GM23338 (cell line): Measurements from ENCODE around the gene PYURF. TPM values are rescaled to one million over a fixed set of nuclear protein-coding genes. Genes with fewer than 3 reads are reported as not detected.
A peak's percentile ranks its signal among the peaks of the same experiment; 100 is the strongest.

Experiments
- ATAC-seq: fragments of 200-7000 bp; cut with Tn5 transposase; 3 replicates; pipeline ENCODE4 v1.9.1; 2020
- DNase-seq: peaks from one replicate; pipeline ENCODE4 v3.0.0-alpha.2; 2015; ENCODE audit warnings: low spot score
- H2AFZ ChIP-seq: fragments of 200-600 bp; sonication (generic); 2 replicates; pipeline ENCODE4 v1.8.0; 2016; ENCODE audit warnings: antibody characterized with exemption, mild to moderate bottlenecking, moderate library complexity
- H3F3A ChIP-seq: fragments of 200-600 bp; sonication (generic); replicated peaks from 2 replicates; pipeline ENCODE4 v1.8.0; 2017; ENCODE audit warnings: antibody characterized with exemption, mixed run types, low read depth
- H3K27ac ChIP-seq: fragments of 200-600 bp; sonication (generic); 2 replicates; pipeline ENCODE4 v1.6.1; 2016; ENCODE audit warnings: low read depth
- H3K27me3 ChIP-seq: fragments of 200-600 bp; sonication (generic); 2 replicates; pipeline ENCODE4 v1.8.0; 2016; ENCODE audit warnings: mild to moderate bottlenecking, mixed run types, moderate library complexity; ENCODE audit not compliant: insufficient read depth
- H3K36me3 ChIP-seq: fragments of 200-600 bp; sonication (generic); 2 replicates; pipeline ENCODE4 v1.8.0; 2016; ENCODE audit warnings: mild to moderate bottlenecking; ENCODE audit not compliant: insufficient read depth
- H3K4me1 ChIP-seq: fragments of 200-600 bp; sonication (generic); 2 replicates; pipeline ENCODE4 v1.8.0; 2016; ENCODE audit warnings: mild to moderate bottlenecking, moderate library complexity; ENCODE audit not compliant: insufficient read depth
- H3K4me2 ChIP-seq: fragments of 200-600 bp; sonication (generic); 2 replicates; pipeline ENCODE4 v1.7.1; 2017; ENCODE audit warnings: mixed run types
- H3K4me3 ChIP-seq: fragments of 200-600 bp; sonication (generic); 2 replicates; pipeline ENCODE4 v1.6.1; 2016; ENCODE audit warnings: mixed run types
- H3K79me2 ChIP-seq: fragments of 200-600 bp; sonication (generic); replicated peaks from 2 replicates; pipeline ENCODE4 v1.8.0; 2017; ENCODE audit warnings: mild to moderate bottlenecking; ENCODE audit not compliant: insufficient read depth
- H3K9me2 ChIP-seq: fragments of 200-600 bp; sonication (generic); 2 replicates; pipeline ENCODE4 v1.8.0; 2017; ENCODE audit not compliant: insufficient read depth
- H4K20me1 ChIP-seq: fragments of 200-600 bp; sonication (generic); replicated peaks from 2 replicates; pipeline ENCODE4 v1.8.0; 2017; ENCODE audit warnings: mild to moderate bottlenecking; ENCODE audit not compliant: insufficient read depth
- H3K27ac Mint-ChIP-seq: 2 replicates; pipeline ENCODE4 v1.8.0; 2020; ENCODE audit warnings: inconsistent platforms, mild to moderate bottlenecking, moderate library complexity, mixed read lengths
- H3K27me3 Mint-ChIP-seq: 3 replicates; pipeline ENCODE4 v1.8.0; 2022; ENCODE audit warnings: low read depth, mild to moderate bottlenecking, moderate library complexity, mixed read lengths, inconsistent platforms; ENCODE audit not compliant: insufficient read depth, poor library complexity
- H3K36me3 Mint-ChIP-seq: 3 replicates; pipeline ENCODE4 v1.8.0; 2021; ENCODE audit warnings: low read depth, mild to moderate bottlenecking, inconsistent platforms, moderate library complexity, mixed read lengths
- H3K4me1 Mint-ChIP-seq: 3 replicates; pipeline ENCODE4 v1.8.0; 2020; ENCODE audit warnings: mild to moderate bottlenecking, inconsistent platforms, mixed read lengths
- H3K4me3 Mint-ChIP-seq: 3 replicates; pipeline ENCODE4 v1.8.0; 2021; ENCODE audit warnings: moderate library complexity, mild to moderate bottlenecking, inconsistent platforms, mixed read lengths
- H3K9me3 Mint-ChIP-seq: 3 replicates; pipeline ENCODE4 v1.8.0; 2020; ENCODE audit warnings: moderate library complexity, mild to moderate bottlenecking, inconsistent platforms, mixed read lengths
- CREB1 ChIP-seq: fragments of 250-450 bp; sonication (Bioruptor Pico); IDR thresholded peaks from 2 replicates; pipeline ENCODE4 v1.5.0; 2020; ENCODE audit warnings: low read depth, mild to moderate bottlenecking, moderate library complexity
- EZH2 ChIP-seq: fragments of 200-600 bp; sonication (generic); IDR thresholded peaks from one replicate; pipeline ENCODE4 v1.8.0; 2017; ENCODE audit warnings: antibody characterized with exemption, mild to moderate bottlenecking, low read depth; ENCODE audit not compliant: unreplicated experiment
- EZH2phosphoT487 ChIP-seq: fragments of 200-600 bp; sonication (generic); IDR thresholded peaks from one replicate; pipeline ENCODE4 v1.8.1; 2018; ENCODE audit warnings: antibody characterized with exemption; ENCODE audit not compliant: unreplicated experiment
- JUNB ChIP-seq: IDR thresholded peaks from one replicate; pipeline ENCODE4 v1.6.1; 2016; ENCODE audit warnings: antibody characterized with exemption; ENCODE audit not compliant: unreplicated experiment
- POLR2AphosphoS5 ChIP-seq: IDR thresholded peaks from 2 replicates; pipeline ENCODE4 v1.6.1; 2016; ENCODE audit warnings: antibody characterized with exemption, low read depth
- ZNF114 ChIP-seq: fragments of 250-450 bp; sonication (Bioruptor Pico); IDR thresholded peaks from 2 replicates; pipeline ENCODE4 v1.5.0; 2020; ENCODE audit warnings: mild to moderate bottlenecking, moderate library complexity
- ZNF331 ChIP-seq: fragments of 250-450 bp; sonication (Bioruptor Pico); IDR thresholded peaks from 2 replicates; pipeline ENCODE4 v1.5.0; 2020; ENCODE audit warnings: low read depth, mild to moderate bottlenecking, moderate library complexity
- polyA plus RNA-seq: library from polyadenylated mRNA; unstranded; fragments of >200 nt; fragmentation: Nextera tagmentation; extraction: Ambion mirVana; gene quantifications from 2 replicates; pipeline ENCODE4 v1.2.1, GENCODE V29; 2016
- total RNA-seq: library from RNA; depleted of rRNA; stranded (reverse); fragments of >200 nt; shearing (Covaris generic); gene quantifications from 2 replicates; pipeline ENCODE4 v1.2.3, GENCODE V29; 2014
- TF ChIP-seq, protein P1 (sequence below): IDR thresholded peaks from 2 replicates; pipeline ENCODE4 v1.6.1; 2016; ENCODE audit warnings: antibody characterized with exemption
- TF ChIP-seq, protein P2 (sequence below): fragments of 250-450 bp; sonication (Bioruptor Pico); IDR thresholded peaks from 2 replicates; pipeline ENCODE4 v1.5.0; 2020; ENCODE audit warnings: mild to moderate bottlenecking, moderate library complexity
- TF ChIP-seq, protein P3 (sequence below), 2 experiments: fragments of 200-600 bp in 1 of 2; sonication (generic) in 1 of 2; conservative IDR thresholded peaks; 2 replicates each; pipeline versions ENCODE4 v1.5.1 to v1.6.1; 2016 to 2017; ENCODE audit warnings: antibody characterized with exemption in 2 of 2, low read depth in 2 of 2, mild to moderate bottlenecking in 2 of 2, moderate library complexity in 1 of 2

PYURF gene
- total and polyA plus RNA-seq, 2 experiments from 2014 or later = 65.3 to 116 TPM

DNA sequence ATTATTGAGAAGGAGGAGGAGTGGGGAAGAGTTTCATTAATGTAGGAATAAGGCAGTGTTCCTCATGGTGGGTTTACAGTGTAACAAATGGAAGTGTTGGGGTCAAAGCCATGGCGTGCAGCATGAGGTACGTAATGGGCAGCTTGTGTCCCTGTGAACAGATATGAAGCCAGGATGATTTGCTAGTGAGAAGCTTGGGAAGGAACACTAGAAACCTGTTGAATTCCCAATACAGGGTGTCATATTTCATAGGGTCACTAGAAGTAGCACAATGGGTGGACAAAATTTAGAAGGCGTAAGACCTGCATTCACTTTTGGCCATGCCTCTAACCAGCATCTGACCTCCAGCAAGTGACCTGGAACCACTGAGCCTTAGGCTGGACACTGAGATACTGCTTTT is 6.8 kb downstream of the PYURF start:
- H3K4me1 Mint-ChIP-seq = peaks cover 6% of the 10 kb centered on the region
- no peak overlapping the region for H3K4me3 Mint-ChIP-seq
- TF ChIP-seq ZNF114 (no peak), JUNB (no peak), ZNF331 (CRISPR knock-in tag) (no peak), EZH2phosphoT487 (no peak), EZH2 (no peak), POLR2AphosphoS5 (no peak), CREB1 (no peak)
- TF ChIP-seq, protein P1, sequence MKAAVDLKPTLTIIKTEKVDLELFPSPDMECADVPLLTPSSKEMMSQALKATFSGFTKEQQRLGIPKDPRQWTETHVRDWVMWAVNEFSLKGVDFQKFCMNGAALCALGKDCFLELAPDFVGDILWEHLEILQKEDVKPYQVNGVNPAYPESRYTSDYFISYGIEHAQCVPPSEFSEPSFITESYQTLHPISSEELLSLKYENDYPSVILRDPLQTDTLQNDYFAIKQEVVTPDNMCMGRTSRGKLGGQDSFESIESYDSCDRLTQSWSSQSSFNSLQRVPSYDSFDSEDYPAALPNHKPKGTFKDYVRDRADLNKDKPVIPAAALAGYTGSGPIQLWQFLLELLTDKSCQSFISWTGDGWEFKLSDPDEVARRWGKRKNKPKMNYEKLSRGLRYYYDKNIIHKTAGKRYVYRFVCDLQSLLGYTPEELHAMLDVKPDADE = no peak
- TF ChIP-seq, protein P2, sequence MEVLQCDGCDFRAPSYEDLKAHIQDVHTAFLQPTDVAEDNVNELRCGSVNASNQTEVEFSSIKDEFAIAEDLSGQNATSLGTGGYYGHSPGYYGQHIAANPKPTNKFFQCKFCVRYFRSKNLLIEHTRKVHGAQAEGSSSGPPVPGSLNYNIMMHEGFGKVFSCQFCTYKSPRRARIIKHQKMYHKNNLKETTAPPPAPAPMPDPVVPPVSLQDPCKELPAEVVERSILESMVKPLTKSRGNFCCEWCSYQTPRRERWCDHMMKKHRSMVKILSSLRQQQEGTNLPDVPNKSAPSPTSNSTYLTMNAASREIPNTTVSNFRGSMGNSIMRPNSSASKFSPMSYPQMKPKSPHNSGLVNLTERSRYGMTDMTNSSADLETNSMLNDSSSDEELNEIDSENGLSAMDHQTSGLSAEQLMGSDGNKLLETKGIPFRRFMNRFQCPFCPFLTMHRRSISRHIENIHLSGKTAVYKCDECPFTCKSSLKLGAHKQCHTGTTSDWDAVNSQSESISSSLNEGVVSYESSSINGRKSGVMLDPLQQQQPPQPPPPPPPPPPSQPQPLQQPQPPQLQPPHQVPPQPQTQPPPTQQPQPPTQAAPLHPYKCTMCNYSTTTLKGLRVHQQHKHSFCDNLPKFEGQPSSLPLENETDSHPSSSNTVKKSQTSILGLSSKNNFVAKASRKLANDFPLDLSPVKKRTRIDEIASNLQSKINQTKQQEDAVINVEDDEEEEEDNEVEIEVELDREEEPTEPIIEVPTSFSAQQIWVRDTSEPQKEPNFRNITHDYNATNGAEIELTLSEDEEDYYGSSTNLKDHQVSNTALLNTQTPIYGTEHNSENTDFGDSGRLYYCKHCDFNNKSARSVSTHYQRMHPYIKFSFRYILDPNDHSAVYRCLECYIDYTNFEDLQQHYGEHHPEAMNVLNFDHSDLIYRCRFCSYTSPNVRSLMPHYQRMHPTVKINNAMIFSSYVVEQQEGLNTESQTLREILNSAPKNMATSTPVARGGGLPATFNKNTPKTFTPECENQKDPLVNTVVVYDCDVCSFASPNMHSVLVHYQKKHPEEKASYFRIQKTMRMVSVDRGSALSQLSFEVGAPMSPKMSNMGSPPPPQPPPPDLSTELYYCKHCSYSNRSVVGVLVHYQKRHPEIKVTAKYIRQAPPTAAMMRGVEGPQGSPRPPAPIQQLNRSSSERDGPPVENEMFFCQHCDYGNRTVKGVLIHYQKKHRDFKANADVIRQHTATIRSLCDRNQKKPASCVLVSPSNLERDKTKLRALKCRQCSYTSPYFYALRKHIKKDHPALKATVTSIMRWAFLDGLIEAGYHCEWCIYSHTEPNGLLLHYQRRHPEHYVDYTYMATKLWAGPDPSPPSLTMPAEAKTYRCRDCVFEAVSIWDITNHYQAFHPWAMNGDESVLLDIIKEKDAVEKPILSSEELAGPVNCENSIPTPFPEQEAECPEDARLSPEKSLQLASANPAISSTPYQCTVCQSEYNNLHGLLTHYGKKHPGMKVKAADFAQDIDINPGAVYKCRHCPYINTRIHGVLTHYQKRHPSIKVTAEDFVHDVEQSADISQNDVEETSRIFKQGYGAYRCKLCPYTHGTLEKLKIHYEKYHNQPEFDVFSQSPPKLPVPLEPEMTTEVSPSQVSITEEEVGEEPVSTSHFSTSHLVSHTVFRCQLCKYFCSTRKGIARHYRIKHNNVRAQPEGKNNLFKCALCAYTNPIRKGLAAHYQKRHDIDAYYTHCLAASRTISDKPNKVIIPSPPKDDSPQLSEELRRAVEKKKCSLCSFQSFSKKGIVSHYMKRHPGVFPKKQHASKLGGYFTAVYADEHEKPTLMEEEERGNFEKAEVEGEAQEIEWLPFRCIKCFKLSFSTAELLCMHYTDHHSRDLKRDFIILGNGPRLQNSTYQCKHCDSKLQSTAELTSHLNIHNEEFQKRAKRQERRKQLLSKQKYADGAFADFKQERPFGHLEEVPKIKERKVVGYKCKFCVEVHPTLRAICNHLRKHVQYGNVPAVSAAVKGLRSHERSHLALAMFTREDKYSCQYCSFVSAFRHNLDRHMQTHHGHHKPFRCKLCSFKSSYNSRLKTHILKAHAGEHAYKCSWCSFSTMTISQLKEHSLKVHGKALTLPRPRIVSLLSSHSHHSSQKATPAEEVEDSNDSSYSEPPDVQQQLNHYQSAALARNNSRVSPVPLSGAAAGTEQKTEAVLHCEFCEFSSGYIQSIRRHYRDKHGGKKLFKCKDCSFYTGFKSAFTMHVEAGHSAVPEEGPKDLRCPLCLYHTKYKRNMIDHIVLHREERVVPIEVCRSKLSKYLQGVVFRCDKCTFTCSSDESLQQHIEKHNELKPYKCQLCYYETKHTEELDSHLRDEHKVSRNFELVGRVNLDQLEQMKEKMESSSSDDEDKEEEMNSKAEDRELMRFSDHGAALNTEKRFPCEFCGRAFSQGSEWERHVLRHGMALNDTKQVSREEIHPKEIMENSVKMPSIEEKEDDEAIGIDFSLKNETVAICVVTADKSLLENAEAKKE (CRISPR knock-in tag) = no peak
- TF ChIP-seq, protein P3, sequence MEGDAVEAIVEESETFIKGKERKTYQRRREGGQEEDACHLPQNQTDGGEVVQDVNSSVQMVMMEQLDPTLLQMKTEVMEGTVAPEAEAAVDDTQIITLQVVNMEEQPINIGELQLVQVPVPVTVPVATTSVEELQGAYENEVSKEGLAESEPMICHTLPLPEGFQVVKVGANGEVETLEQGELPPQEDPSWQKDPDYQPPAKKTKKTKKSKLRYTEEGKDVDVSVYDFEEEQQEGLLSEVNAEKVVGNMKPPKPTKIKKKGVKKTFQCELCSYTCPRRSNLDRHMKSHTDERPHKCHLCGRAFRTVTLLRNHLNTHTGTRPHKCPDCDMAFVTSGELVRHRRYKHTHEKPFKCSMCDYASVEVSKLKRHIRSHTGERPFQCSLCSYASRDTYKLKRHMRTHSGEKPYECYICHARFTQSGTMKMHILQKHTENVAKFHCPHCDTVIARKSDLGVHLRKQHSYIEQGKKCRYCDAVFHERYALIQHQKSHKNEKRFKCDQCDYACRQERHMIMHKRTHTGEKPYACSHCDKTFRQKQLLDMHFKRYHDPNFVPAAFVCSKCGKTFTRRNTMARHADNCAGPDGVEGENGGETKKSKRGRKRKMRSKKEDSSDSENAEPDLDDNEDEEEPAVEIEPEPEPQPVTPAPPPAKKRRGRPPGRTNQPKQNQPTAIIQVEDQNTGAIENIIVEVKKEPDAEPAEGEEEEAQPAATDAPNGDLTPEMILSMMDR (conservative IDR thresholded peaks at IDR 0.05; ENCODE audit: low read depth in 2 of 2) = no peak
- no peak for ATAC-seq
- Histone ChIP-seq H3K9me2 (no peaks in the 10 kb centered on the region), H4K20me1 (0 out of 2 replicates have a peak, but pooled peaks cover 7% of the 10 kb centered on the region), H2AFZ (0 out of 2 replicates have a peak overlapping the region, but pooled peaks have one; percentile 23), H3K4me3 (no peak overlapping the region), H3K27me3 (no peaks in the 10 kb centered on the region), H3K27ac (no peak overlapping the region), H3K36me3 (no peaks in the 10 kb centered on the region), H3F3A (no peaks in the 10 kb centered on the region), H3K4me1 (no peaks in the 10 kb centered on the region), H3K79me2 (peaks cover 11% of the 10 kb centered on the region), H3K4me2 (no peak overlapping the region)
- H3K27me3 Mint-ChIP-seq = peaks cover 6% of the 10 kb centered on the region
- no peak overlapping the region for H3K27ac Mint-ChIP-seq
- H3K9me3 Mint-ChIP-seq = no peaks in the 10 kb centered on the region; the same call in 2 of the 3 replicates
- DNase-seq = no peak
- peaks cover 15% of the 10 kb centered on the region for H3K36me3 Mint-ChIP-seq
